HCT116 (cell line): ENCODE data around the gene DDX50. TPM values are rescaled to one million over a fixed set of nuclear protein-coding genes. Genes with fewer than 3 reads are reported as not detected.

Source experiments
- ATAC-seq: fragments of 200-7000 bp; cut with Tn5 transposase; 2 replicates; pipeline ENCODE4 v1.9.1; 2020; ENCODE audit warnings: mild to moderate bottlenecking, moderate library complexity
- BruUV-seq: library from RNA; stranded (reverse); fragments of 400-500 nt; replicated peaks from 2 replicates; lab custom pipeline; 2021; lab: Mats Ljungman, UMichigan
- CTCF ChIA-PET: fragments of 300-600 bp; sonication (Branson Sonifier 250); formaldehyde crosslinking; loops from one replicate; lab custom pipeline; 2021; ENCODE audit warnings: antibody characterized with exemption; lab: Charles Lee
- POLR2A ChIA-PET: fragments of 300-600, 350-600 bp; sonication (Branson Sonifier 250); formaldehyde crosslinking; loops from one replicate; lab custom pipeline; 2021; ENCODE audit warnings: antibody characterized with exemption; lab: Charles Lee
- RAD21 ChIA-PET, 2 experiments: fragments of 300-600 bp; sonication (Branson Sonifier 250); formaldehyde crosslinking; loops; one replicate each; lab custom pipeline; 2023; ENCODE audit warnings: low total read pairs in 2 of 2; ENCODE audit not compliant: uncharacterized antibody in 2 of 2, unreplicated experiment in 2 of 2, low non-redundant PET in 1 of 2; lab: Charles Lee
- DNase-seq: peaks from one replicate; pipeline ENCODE4 v3.0.0-alpha.2; 2010; ENCODE audit warnings: low read depth, low spot score
- H2AFZ ChIP-seq: fragments of 200-600 bp; shearing (Covaris generic), sonication (generic); 2 replicates; pipeline ENCODE4 v1.6.1; 2017; ENCODE audit warnings: low read depth, mixed run types, mixed read lengths, antibody characterized with exemption, low read length; ENCODE audit not compliant: poor library complexity, severe bottlenecking
- H3K27ac ChIP-seq: 2 replicates; pipeline ENCODE4 v1.5.1; 2012; ENCODE audit warnings: low read depth, low read length
- H3K27me3 ChIP-seq: fragments of 200-600 bp; sonication (generic); 2 replicates; pipeline ENCODE4 v1.6.1; 2016; ENCODE audit warnings: mixed run types, low read length, mixed read lengths; ENCODE audit not compliant: insufficient read depth
- H3K36me3 ChIP-seq, 2 experiments: fragments of 200-500 bp in 1 of 2; fragments of 200-600 bp in 1 of 2; sonication (Bioruptor generic) in 1 of 2; sonication (generic) in 1 of 2; 2 replicates each; pipeline versions ENCODE4 v1.5.1 to v1.6.1; 2014 to 2016; ENCODE audit warnings: low read length in 2 of 2, inconsistent platforms in 1 of 2, mixed read lengths in 1 of 2, mixed run types in 1 of 2; ENCODE audit not compliant: insufficient read depth in 2 of 2, control insufficient read depth in 1 of 2
- H3K4me1 ChIP-seq, 2 experiments: fragments of 200-600 bp in 1 of 2; sonication (generic) in 1 of 2; 2 replicates each; pipeline versions ENCODE4 v1.5.1 to v1.6.1; 2012 to 2017; ENCODE audit warnings: low read length in 2 of 2, inconsistent platforms in 1 of 2, mild to moderate bottlenecking in 1 of 2, mixed read lengths in 1 of 2, mixed run types in 1 of 2, moderate library complexity in 1 of 2; ENCODE audit not compliant: insufficient read depth in 2 of 2, control insufficient read depth in 1 of 2
- H3K4me2 ChIP-seq: fragments of 200-600 bp; sonication (generic); 2 replicates; pipeline ENCODE4 v1.6.1; 2017; ENCODE audit warnings: mixed run types, low read length, mixed read lengths
- H3K4me3 ChIP-seq, 2 experiments: fragments of 200-600 bp in 1 of 2; sonication (generic) in 1 of 2; replicated peaks in 1 of 2; 2 replicates each; pipeline ENCODE4 v1.5.1; 2011 to 2016; ENCODE audit warnings: low read length in 2 of 2, control low read depth in 1 of 2, low read depth in 1 of 2, mild to moderate bottlenecking in 1 of 2, mixed read lengths in 1 of 2, mixed run types in 1 of 2
- H3K79me2 ChIP-seq: fragments of 200-600 bp; sonication (generic); 2 replicates; pipeline ENCODE4 v1.6.1; 2017; ENCODE audit warnings: mild to moderate bottlenecking, mixed run types, low read length, moderate library complexity, mixed read lengths; ENCODE audit not compliant: insufficient read depth
- H3K9ac ChIP-seq: fragments of 200-600 bp; sonication (generic); 2 replicates; pipeline ENCODE4 v1.6.1; 2016; ENCODE audit warnings: low read length, mixed read lengths
- H3K9me2 ChIP-seq: fragments of 200-600 bp; sonication (generic), shearing (Covaris generic); 2 replicates; pipeline ENCODE4 v1.6.1; 2017; ENCODE audit warnings: mixed run types, mild to moderate bottlenecking, moderate library complexity; ENCODE audit not compliant: insufficient read depth
- H3K9me3 ChIP-seq, 2 experiments: fragments of 200-500 bp in 1 of 2; fragments of 200-600 bp in 1 of 2; sonication (Bioruptor generic) in 1 of 2; sonication (generic) in 1 of 2; 2 replicates each; pipeline ENCODE4 v1.6.1; 2014 to 2017; ENCODE audit warnings: low read length in 2 of 2, mixed read lengths in 2 of 2, inconsistent platforms in 1 of 2, low read depth in 1 of 2, mild to moderate bottlenecking in 1 of 2, mixed run types in 1 of 2, moderate library complexity in 1 of 2; ENCODE audit not compliant: control insufficient read depth in 1 of 2, insufficient read depth in 1 of 2
- H4K20me1 ChIP-seq: fragments of 200-600 bp; sonication (generic), shearing (Covaris generic); 2 replicates; pipeline ENCODE4 v1.6.1; 2017; ENCODE audit warnings: mixed run types, mild to moderate bottlenecking, moderate library complexity; ENCODE audit not compliant: insufficient read depth
- EGR1 ChIP-seq: IDR thresholded peaks from 2 replicates; pipeline ENCODE4 v1.6.1; 2012; ENCODE audit warnings: low read depth
- EZH2 ChIP-seq: fragments of 200-600 bp; sonication (generic); IDR thresholded peaks from 2 replicates; pipeline ENCODE4 v1.6.1; 2017; ENCODE audit warnings: antibody characterized with exemption, mixed run types
- SRF ChIP-seq: IDR thresholded peaks from 2 replicates; pipeline ENCODE4 v1.6.1; 2012; ENCODE audit warnings: low read depth
- TCF7L2 ChIP-seq: IDR thresholded peaks from 2 replicates; pipeline ENCODE4 v1.7.0; 2011; ENCODE audit warnings: borderline replicate concordance, inconsistent platforms; ENCODE audit not compliant: insufficient read depth, insufficient read length; ENCODE audit errors: extremely low read depth
- YY1 ChIP-seq: IDR thresholded peaks from 2 replicates; pipeline ENCODE4 v1.6.1; 2011; ENCODE audit warnings: low read length, low read depth, moderate library complexity, mild to moderate bottlenecking; ENCODE audit not compliant: insufficient replicate concordance; ENCODE audit errors: extremely low read depth
- ZNF274 ChIP-seq: fragments of 200-500 bp; sonication (Bioruptor generic); IDR thresholded peaks from 2 replicates; pipeline ENCODE4 v1.6.1; 2014; ENCODE audit warnings: mild to moderate bottlenecking, low read depth, low read length, inconsistent platforms
- intact Hi-C: fragments of 100-400 bp; cut with micrococcal nuclease; formaldehyde crosslinking; loops from 2 replicates; pipeline ENCODE4 v1.10.0; 2022
- total RNA-seq: library from RNA; stranded (reverse); gene quantifications from one replicate; pipeline ENCODE4 v1.2.1, GENCODE V29; 2021; ENCODE audit not compliant: unreplicated experiment
- TF ChIP-seq, protein P1 (sequence below): IDR thresholded peaks from 2 replicates; pipeline ENCODE4 v1.6.1; 2012
- TF ChIP-seq, protein P2 (sequence below): IDR thresholded peaks from 2 replicates; pipeline ENCODE4 v1.6.1; 2012; ENCODE audit warnings: low read depth

The DDX50 gene
- total RNA-seq, 1 experiment from 2014 or later: 25.6 TPM

- Histone ChIP-seq H3K9ac (peak overlapping the region; percentile 100), H3K27ac (peak overlapping the region; percentile 87; the same call in 1 of the 2 replicates), H3K27me3 (no peaks in the 10 kb centered on the region), H3K79me2 (peaks cover 78% of the 10 kb centered on the region), H3K4me1 (peaks cover 11 to 12% of the 10 kb centered on the region in 2 experiments; a peak in 3 of 4 replicates), H3K9me2 (no peaks in the 10 kb centered on the region), H4K20me1 (peaks cover 45% of the 10 kb centered on the region; the same call in 1 of the 2 replicates), H3K4me2 (peak overlapping the region; percentile 74), H3K9me3 (no peaks in the 10 kb centered on the region), H2AFZ (no peak overlapping the region), H3K36me3 (peaks cover 29 to 43% of the 10 kb centered on the region in 2 experiments), H3K4me3 (peak overlapping the region; percentile 99)
- no peak for ATAC-seq
- no peak for TF ChIP-seq EZH2
- TF ChIP-seq SRF: no peak
- TF ChIP-seq TCF7L2: no peak
- TF ChIP-seq EGR1: no peak
- no peak for TF ChIP-seq YY1
- TF ChIP-seq, protein P1, sequence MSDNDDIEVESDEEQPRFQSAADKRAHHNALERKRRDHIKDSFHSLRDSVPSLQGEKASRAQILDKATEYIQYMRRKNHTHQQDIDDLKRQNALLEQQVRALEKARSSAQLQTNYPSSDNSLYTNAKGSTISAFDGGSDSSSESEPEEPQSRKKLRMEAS: no peak
- TF ChIP-seq, protein P2, sequence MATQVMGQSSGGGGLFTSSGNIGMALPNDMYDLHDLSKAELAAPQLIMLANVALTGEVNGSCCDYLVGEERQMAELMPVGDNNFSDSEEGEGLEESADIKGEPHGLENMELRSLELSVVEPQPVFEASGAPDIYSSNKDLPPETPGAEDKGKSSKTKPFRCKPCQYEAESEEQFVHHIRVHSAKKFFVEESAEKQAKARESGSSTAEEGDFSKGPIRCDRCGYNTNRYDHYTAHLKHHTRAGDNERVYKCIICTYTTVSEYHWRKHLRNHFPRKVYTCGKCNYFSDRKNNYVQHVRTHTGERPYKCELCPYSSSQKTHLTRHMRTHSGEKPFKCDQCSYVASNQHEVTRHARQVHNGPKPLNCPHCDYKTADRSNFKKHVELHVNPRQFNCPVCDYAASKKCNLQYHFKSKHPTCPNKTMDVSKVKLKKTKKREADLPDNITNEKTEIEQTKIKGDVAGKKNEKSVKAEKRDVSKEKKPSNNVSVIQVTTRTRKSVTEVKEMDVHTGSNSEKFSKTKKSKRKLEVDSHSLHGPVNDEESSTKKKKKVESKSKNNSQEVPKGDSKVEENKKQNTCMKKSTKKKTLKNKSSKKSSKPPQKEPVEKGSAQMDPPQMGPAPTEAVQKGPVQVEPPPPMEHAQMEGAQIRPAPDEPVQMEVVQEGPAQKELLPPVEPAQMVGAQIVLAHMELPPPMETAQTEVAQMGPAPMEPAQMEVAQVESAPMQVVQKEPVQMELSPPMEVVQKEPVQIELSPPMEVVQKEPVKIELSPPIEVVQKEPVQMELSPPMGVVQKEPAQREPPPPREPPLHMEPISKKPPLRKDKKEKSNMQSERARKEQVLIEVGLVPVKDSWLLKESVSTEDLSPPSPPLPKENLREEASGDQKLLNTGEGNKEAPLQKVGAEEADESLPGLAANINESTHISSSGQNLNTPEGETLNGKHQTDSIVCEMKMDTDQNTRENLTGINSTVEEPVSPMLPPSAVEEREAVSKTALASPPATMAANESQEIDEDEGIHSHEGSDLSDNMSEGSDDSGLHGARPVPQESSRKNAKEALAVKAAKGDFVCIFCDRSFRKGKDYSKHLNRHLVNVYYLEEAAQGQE: no peak
- no peak for TF ChIP-seq ZNF274
- ChIA-PET POLR2A (no interaction called here), CTCF (no interaction called here), RAD21 (no interaction called here)
- DNase-seq: no peak
- intact Hi-C loops: loop anchor here (10.0 kb wide), 1 partner anchor 163 kb away; no protein-coding TSS in a partner anchor
- no TSS peak for BruUV-seq
Observed at GRCh38 chr10:68957654-68958053, 56.5 kb downstream of the DDX50 start.
